Smooth muscle cell (in vitro differentiated cells): ENCODE results near the gene ATE1. TPM values are rescaled to one million over a fixed set of nuclear protein-coding genes. Genes with fewer than 3 reads are reported as not detected.

Experiments
- DNase-seq: peaks from one replicate; lab custom pipeline; 2025; ENCODE audit not compliant: unreplicated experiment; lab: John Stamatoyannopoulos, UW
- H2AFZ ChIP-seq: fragments of 200-600 bp; sonication (generic); 2 replicates; pipeline ENCODE4 v1.6.0; 2016; ENCODE audit warnings: antibody characterized with exemption, low read depth, mild to moderate bottlenecking
- H3F3A ChIP-seq: fragments of 200-600 bp; sonication (generic); 2 replicates; pipeline ENCODE4 v1.6.0; 2017; ENCODE audit warnings: antibody characterized with exemption, low read depth
- H3K27ac ChIP-seq: fragments of 200-600 bp; sonication (generic); 2 replicates; pipeline ENCODE4 v1.5.1; 2016; ENCODE audit warnings: low read depth, mild to moderate bottlenecking
- H3K27me3 ChIP-seq: fragments of 200-600 bp; sonication (generic); 2 replicates; pipeline ENCODE4 v1.6.1; 2016; ENCODE audit warnings: low read depth, mild to moderate bottlenecking
- H3K36me3 ChIP-seq: fragments of 200-600 bp; sonication (generic); 2 replicates; pipeline ENCODE4 v1.5.1; 2016; ENCODE audit warnings: low read depth
- H3K4me1 ChIP-seq: fragments of 200-600 bp; sonication (generic); 2 replicates; pipeline ENCODE4 v1.5.1; 2016; ENCODE audit warnings: low read depth
- H3K4me2 ChIP-seq: fragments of 200-600 bp; sonication (generic); 2 replicates; pipeline ENCODE4 v1.6.0; 2016; ENCODE audit warnings: mild to moderate bottlenecking
- H3K4me3 ChIP-seq: fragments of 200-600 bp; sonication (generic); 2 replicates; pipeline ENCODE4 v1.5.1; 2016; ENCODE audit warnings: mild to moderate bottlenecking
- H3K79me2 ChIP-seq: fragments of 200-600 bp; sonication (generic); 2 replicates; pipeline ENCODE4 v1.6.0; 2016; ENCODE audit warnings: low read depth, mild to moderate bottlenecking
- H3K9ac ChIP-seq: fragments of 200-600 bp; sonication (generic); 2 replicates; pipeline ENCODE4 v1.6.0; 2016; ENCODE audit warnings: low read depth
- H3K9me3 ChIP-seq: fragments of 200-600 bp; sonication (generic); replicated peaks from 2 replicates; pipeline ENCODE4 v1.5.1; 2016; ENCODE audit warnings: low read depth
- H4K20me1 ChIP-seq: fragments of 200-600 bp; sonication (generic); 2 replicates; pipeline ENCODE4 v1.6.0; 2016; ENCODE audit warnings: low read depth
- CTCF ChIP-seq: fragments of 200-600 bp; sonication (generic); IDR thresholded peaks from 2 replicates; pipeline ENCODE4 v1.5.1; 2017; ENCODE audit warnings: borderline replicate concordance, mild to moderate bottlenecking, antibody characterized with exemption; ENCODE audit not compliant: insufficient read depth, poor library complexity, severe bottlenecking
- WGBS: methylation state at CpG from one replicate; pipeline ENCODE4 v1.1.7; 2016; ENCODE audit warnings: low lambda C conversion rate; 5-methylcytosine and 5-hydroxymethylcytosine counted together
- polyA plus RNA-seq: library from polyadenylated mRNA; unstranded; fragments of >200 nt; fragmentation: Nextera tagmentation; extraction: Ambion mirVana; gene quantifications from 2 replicates; pipeline ENCODE4 v1.2.1, GENCODE V29; 2016
- small RNA-seq: library from RNA; depleted of rRNA; stranded (forward); fragments of <200 nt; gene quantifications from one replicate; pipeline ENCODE3, GENCODE V24; 2014
- total RNA-seq: library from RNA; depleted of rRNA; stranded (reverse); fragments of >200 nt; gene quantifications from 2 replicates; pipeline ENCODE4 v1.2.3, GENCODE V29; 2014

ATE1 gene
- total and polyA plus RNA-seq, 2 experiments from 2014 or later, result 9.1 to 20.7 TPM

DNA sequence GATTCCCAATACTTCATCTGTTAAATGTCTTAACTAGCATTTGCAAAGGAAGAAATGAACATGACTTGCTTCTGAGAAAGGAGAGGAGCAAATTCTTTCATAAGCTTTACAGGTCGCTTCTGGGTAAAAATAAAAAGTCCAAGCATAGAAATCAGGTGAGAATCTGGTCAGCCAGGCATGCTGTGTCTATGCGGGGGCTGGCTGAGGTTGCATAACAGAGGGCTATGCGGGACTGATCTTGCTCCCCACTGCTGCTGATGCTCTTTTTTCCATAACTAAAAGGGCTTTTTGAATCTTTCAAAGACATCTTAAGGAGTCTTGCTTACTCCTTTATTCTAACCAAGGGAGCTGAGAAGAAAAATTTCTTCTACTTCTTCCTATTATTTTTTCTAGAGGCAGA, 236.9 kb downstream of the ATE1 start:
- no peak for DNase-seq
- H4K20me1 ChIP-seq, result no peaks in the 10 kb centered on the region
- no peaks in the 10 kb centered on the region for H3K79me2 ChIP-seq
- no peak overlapping the region for H3K4me3 ChIP-seq
- H3K4me2 ChIP-seq, result no peak overlapping the region
- no peak overlapping the region for H2AFZ ChIP-seq
- 73% methylated on average over 3 of the region's 3 CpGs for WGBS
- no peak for TF ChIP-seq CTCF
- H3K4me1 ChIP-seq, result peaks cover 15% of the 10 kb centered on the region
- H3K27ac ChIP-seq, result no peak overlapping the region
- H3K27me3 ChIP-seq, result no peaks in the 10 kb centered on the region
- no peak overlapping the region for H3K9ac ChIP-seq
- no peaks in the 10 kb centered on the region for H3K36me3 ChIP-seq
- H3K9me3 ChIP-seq, result no peaks in the 10 kb centered on the region
- H3F3A ChIP-seq, result no peaks in the 10 kb centered on the region

Small RNA genes within 50 kb of the gene (small RNA-seq; reads per million reads assigned to genes)
- gene RF00019, result not detected
- gene RF02219, result not detected

Other genes starting within 250 kb of the ATE1 start
- gene NSMCE4A, start 47.2 kb upstream of the ATE1 start, total RNA-seq, result 29.1 and 35.3 TPM in 2 replicates
- 20.4 and 24.7 TPM in 2 replicates for gene NSMCE4A, start 47.2 kb upstream of the ATE1 start, polyA plus RNA-seq
- 2.1 and 7.6 TPM in 2 replicates for gene TACC2, start 61.1 kb upstream of the ATE1 start, total RNA-seq
- 2.8 and 6.6 TPM in 2 replicates for gene TACC2, start 61.1 kb upstream of the ATE1 start, polyA plus RNA-seq